SIG-M5 treated with dmso at 0.1 percent for 504 hours (cell line): Measurements from ENCODE around the gene ARMC5.
"Not testable (repeated sequence)": the region's sequence is repeated elsewhere in the genome, so short reads cannot be mapped to it uniquely, and the experiment has no call there.

Experiments used
- DNase-seq: peaks from one replicate; lab custom pipeline; 2025; ENCODE audit not compliant: unreplicated experiment; lab: John Stamatoyannopoulos, UW

ARMC5 gene, protein sequence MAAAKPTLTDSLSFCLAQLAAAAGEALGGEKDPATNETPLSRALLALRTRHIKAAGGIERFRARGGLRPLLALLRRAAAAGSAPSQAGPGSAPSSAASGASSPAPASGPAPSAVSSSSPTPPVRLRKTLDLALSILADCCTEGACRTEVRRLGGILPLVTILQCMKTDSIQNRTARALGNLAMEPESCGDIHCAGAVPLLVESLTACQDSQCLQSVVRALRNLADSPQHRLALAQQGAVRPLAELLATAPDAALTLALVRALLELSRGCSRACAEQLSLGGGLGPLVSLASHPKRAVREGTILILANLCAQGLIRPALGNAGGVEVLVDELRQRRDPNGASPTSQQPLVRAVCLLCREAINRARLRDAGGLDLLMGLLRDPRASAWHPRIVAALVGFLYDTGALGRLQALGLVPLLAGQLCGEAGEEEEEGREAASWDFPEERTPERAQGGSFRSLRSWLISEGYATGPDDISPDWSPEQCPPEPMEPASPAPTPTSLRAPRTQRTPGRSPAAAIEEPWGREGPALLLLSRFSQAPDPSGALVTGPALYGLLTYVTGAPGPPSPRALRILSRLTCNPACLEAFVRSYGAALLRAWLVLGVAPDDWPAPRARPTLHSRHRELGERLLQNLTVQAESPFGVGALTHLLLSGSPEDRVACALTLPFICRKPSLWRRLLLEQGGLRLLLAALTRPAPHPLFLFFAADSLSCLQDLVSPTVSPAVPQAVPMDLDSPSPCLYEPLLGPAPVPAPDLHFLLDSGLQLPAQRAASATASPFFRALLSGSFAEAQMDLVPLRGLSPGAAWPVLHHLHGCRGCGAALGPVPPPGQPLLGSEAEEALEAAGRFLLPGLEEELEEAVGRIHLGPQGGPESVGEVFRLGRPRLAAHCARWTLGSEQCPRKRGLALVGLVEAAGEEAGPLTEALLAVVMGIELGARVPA

DNA sequence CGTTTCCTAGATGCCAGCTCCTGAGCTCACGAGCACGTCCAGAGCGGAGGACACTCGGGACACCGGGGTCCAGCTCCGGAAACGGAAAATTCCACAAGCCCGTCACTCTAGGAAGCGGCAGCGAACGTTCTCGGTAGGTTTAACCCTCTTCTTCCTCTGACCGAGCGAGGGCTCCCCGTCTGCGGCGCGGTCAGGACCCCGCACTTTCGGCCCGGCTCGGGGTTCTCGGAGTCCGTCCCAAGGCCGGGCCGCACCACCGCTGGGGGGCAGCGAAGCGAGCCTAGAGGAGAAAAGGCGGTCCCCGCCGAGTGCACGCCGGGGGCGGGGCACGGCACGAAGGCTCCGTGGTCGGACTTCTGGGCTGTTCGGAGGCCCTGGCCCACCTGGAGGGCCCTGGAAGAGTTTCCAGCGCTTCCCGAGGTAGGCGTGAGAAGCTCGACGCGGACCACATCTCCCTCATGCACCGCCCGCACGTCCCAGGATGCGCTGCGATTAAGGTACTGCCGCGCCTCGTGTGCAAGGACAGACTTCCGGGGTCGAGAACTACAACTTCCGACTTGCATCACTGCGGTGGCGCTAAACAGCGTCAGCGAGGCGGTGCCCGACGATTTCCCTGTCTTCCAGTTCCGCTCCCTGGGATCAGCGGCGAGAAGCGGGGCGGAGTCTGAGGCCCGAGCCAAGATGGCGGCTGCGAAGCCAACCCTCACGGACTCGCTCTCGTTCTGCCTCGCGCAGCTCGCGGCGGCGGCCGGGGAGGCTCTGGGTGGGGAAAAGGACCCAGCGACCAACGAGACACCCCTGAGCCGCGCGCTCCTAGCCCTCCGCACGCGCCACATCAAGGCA is at the start of gene ARMC5:
TSS of gene ARMC5 (plus strand) at position 658 of the 843 bp plus-strand sequence. CDS start at position 682, 24 bp downstream.
- peak; percentile 97 for DNase-seq

DNA sequence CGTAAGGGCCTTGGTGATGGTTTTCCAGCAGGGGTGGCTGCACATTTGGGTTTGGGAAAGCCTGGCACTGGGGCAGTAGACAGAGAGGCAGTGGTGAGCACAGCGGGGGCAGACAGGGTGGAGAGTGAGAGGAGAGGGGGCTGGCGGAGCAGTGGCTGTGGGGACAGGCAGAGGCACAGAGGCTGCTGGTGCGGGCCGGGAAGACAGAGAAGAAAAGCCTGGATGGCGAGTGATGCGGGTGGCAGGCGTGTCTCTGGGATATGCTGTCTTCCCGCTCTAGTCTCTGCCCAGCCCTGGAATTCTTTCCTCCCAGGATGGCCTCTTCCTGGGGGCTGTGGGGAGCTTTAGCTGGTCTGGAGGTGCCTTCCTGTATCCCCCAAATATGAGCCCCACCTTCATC is 49.2 kb upstream of the ARMC5 start:
- DNase-seq, result no peak

DNA sequence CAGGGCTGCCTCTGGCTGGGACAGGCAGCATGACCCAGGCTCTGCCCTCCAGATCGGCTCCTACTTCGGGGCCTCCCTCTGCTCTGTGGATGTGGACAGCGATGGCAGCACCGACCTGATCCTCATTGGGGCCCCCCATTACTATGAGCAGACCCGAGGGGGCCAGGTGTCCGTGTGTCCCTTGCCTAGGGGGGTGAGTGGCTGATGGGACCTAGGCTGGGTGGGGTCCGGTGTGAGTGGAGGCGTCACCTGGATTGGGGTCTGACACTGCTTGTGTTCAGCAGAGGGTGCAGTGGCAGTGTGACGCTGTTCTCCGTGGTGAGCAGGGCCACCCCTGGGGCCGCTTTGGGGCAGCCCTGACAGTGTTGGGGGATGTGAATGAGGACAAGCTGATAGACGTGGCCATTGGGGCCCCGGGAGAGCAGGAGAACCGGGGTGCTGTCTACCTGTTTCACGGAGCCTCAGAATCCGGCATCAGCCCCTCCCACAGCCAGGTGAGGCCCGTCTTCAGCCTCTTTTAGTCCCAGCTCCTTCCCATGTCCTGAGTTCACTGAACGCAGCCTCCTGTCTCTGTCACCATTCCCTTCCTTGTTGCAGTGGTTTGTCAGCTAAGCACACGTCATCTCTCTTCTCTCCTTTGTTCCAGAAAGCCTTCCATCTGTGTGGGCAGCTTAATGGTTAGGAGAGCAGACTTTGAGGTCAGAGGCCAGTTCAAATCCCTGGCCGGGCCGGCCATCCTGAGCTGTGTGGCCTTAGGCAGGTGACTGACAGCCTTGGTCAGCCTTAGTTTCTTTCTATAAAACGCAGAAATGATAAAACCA is 48.1 kb upstream of the ARMC5 start:
- no peak for DNase-seq

DNA sequence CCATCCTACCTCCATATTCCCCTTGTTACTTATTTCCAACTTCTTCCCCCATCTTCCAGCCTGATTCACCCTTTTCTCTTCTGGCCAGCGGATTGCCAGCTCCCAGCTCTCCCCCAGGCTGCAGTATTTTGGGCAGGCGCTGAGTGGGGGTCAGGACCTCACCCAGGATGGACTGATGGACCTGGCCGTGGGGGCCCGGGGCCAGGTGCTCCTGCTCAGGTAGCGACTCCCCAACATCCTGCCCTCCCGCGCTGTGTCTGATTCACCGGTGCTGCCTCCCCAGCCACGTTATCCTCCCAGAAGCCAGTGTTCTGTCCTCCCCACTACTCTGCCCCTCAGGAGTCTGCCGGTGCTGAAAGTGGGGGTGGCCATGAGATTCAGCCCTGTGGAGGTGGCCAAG is 46.6 kb upstream of the ARMC5 start:
- DNase-seq, result no peak

DNA sequence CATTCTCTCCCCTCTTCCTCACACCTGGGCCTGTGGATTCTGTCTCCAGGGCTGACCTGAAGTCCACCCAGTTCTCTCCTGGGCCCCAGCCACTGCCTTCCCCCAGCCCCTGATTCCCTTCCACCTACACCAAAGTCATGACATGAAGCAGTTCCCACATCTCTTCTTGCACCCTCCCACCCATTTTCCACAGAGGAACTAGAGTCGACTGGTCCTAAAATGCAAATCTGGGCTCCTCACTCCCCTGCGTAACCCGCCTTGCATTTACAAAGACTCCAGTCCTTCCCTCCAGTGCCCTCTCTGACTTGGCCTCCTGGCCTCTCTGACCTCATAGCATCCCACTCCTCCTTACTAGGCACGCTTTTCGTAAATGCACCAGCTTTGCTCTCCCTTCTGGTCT is 45.9 kb upstream of the ARMC5 start:
- DNase-seq, result no peak

DNA sequence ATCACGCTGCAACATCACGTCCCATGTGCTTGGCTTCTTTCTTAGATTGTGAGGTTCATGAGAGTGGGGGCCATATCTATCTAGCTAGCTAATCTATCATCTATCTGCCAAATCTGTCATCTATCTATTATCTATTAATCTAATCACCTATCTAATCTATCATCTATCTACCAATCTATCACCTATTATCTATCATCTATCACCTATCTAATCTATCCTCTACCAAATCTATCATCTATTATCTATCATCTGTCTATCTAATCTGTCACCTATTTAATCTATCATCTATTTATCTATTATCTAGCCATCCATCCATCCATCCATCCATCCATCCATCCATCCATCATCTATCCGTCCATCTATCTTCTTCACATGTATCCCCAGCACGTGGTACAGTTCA is 45.4 kb upstream of the ARMC5 start:
- no peak for DNase-seq

DNA sequence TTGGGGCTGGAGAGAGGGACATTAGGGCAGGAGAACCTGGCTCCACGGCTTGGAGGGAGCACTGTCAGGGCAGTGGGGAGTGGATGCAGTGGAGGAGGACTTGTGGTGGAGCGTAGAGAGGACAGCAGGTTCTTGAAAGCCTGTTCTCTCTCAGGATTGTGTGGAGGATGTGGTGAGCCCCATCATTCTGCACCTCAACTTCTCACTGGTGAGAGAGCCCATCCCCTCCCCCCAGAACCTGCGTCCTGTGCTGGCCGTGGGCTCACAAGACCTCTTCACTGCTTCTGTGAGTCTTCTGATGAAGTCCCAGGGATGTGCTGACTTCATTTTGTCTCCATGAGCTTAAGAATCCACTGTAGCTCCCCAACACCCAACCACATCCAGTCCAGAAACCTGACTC is 44.6 kb upstream of the ARMC5 start:
- DNase-seq, result no peak

DNA sequence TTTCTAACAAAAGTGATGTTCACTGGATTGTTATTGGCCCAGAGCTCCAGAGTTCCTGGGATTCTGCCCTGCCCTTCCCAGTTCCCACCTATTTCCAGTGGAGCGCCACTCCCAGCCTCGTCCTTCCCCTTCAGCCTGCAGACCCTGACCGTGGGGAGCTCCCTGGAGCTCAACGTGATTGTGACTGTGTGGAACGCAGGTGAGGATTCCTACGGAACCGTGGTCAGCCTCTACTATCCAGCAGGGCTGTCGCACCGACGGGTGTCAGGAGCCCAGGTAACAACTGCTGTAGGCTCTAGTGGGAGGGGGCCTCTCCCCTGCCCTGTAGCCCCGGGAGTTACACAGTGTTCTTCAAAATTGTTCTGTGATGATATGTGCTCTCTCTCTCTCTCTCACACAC is 42.9 kb upstream of the ARMC5 start:
- no peak for DNase-seq

DNA sequence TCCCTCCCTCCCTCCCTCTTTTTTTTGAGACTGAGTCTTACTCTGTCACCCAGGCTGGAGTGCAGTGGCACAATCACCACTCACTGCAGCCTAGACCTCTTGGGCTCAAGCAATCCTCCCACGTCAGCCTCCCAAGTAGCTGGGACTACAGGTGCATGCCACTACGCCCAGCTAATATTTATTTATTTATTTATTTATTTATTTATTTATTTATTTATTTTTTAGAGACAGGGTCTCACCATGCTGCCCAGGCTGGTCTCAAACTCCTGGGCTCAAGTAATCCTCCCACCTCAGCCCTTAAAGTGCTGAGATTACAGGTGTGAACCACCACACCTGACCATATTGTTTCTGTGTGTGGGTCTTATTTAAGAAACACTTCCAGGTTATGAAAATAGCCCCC is 42.3 kb upstream of the ARMC5 start:
- not testable (repeated sequence) for DNase-seq

DNA sequence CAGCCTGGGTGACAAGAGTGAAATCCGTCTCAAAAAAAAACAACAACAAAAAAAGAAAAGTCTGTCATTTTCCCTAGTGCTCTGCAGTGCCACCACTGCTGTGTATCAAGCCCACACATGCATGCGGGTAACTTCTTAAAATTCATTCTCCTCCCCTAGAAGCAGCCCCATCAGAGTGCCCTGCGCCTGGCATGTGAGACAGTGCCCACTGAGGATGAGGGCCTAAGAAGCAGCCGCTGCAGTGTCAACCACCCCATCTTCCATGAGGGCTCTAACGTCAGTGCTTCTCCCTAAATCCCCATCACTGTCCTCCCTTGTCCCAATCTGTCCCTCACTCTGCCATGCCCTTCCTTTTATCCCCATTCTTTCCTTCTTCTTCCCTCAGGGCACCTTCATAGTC is 41.4 kb upstream of the ARMC5 start:
- DNase-seq, result no peak

DNA sequence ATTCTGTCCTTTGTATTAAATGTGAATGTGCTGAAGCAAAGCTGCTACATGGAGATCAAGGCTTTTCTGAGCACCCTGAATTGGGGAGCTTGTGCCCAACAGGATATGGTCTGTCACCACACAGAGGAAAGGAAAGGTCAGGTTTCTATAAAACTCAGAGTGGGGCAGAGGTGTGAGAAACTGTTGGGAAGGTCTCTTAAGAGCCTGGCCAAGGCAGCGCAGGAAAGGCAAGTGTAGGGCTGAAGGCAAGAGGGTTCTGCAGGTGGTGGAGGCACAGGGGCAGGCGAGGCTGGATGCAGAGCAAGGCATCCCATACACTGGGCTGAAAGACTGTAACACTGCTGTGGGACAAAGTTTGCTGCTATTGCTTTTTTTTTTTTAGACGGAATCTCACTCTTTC is 39.3 kb upstream of the ARMC5 start:
- DNase-seq, result no peak

DNA sequence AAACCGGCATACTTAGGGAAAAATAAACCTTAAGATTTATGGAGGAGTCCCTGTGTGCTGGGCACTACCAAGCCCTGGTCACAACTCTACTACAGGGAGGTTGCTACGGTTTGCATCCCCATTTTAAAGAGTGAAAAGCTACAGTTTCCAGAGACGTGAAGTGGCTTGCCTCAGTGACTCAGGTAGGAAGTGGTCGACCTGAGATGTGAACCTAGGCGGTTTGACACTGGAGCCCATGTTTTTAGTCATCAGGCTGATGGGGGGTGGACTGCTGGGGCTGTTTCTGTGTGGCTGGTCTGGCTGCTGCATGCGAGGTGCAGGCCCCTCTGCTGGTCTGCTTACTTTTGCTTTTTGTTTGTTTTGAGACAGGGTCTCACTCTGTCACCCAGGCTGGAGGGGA is 37.7 kb upstream of the ARMC5 start:
- DNase-seq, result no peak

DNA sequence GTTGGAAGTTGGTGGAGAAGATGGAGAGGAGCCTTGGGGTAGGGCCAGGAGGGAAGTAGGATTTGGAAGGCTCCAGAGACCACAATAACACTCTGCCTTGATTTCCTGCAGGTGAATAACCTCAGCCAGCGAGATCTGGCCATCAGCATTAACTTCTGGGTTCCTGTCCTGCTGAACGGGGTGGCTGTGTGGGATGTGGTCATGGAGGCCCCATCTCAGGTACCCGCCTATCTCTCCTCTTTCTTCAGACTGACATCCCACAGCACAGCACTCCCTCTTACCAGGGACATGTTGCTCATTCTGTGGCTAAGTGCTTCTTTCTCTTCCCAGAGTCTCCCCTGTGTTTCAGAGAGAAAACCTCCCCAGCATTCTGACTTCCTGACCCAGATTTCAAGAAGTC is 36.1 kb upstream of the ARMC5 start:
- DNase-seq, result no peak

DNA sequence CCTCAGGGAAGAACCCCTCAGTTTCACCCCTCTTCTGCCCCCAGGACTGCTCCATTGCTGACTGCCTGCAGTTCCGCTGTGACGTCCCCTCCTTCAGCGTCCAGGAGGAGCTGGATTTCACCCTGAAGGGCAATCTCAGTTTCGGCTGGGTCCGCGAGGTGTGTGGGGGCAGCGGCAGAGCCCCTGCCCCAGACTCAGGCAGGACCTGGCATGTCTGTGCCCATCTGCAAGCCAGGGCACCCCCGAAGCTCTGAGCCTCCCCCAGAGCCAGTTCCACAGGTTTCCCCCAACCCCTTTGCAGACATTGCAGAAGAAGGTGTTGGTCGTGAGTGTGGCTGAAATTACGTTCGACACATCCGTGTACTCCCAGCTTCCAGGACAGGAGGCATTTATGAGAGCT is 35.5 kb upstream of the ARMC5 start:
- DNase-seq, result no peak

DNA sequence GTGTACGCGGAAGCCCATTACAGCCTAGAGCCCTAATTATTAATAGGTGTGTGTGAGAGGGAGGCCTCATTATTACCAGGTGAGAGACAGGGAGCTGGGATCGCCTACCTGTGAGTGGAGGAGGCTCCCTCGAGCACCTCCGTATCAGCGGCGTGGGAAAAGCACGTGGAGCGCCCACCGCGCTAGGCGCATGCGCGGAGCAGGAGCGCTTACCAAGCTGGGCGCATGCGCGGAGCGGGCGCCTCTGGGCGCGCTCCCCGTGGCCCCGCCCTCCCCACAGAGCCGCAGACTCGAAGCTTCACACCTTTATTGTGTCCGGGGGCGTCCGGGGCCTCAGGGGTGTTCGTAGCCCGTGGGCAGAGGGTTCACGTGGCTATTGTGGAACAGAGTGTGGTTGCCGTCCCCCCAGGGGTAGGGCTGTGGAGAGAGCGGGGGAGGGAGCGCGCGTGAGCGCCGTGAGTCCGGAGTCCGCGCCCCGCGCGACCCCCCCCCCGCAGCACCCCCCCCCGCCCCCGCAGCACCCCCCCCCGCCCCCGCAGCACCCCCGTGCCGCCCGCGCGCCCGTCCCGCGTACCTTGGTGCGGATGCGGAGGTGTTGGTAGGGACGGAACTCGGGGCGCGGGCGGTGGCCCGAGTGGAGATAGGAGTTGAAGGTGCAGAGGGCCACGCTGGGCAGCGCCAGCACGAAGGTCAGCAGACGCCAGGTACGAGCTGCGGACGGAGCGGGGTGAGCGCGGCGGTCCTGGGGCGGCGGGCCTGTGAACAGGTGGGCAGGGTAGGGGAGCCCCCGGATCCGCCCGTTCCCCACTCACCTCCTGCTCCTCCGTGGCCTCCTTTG is 31.6 kb upstream of the ARMC5 start:
- DNase-seq, result no peak

DNA sequence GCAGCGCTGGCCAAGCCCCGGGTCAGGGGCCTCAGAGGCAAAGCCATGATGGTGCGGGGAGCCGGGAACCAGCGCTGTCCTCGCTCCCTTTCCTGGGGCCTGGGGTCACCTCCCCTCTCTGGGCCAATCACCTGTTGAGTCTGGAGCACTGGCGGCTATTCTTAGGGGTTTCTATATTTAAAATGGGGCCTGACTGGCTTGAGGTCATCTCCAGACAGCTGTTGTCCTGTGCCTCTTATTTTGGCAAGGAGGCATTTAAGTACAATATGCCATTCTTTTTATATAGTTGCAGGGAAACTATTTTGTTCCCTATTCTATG is 31.1 kb upstream of the ARMC5 start, which contains the start of gene COX6A2:
TSS of gene COX6A2 (minus strand) at position 82 of the 319 bp plus-strand sequence. CDS start at position 47, 35 bp downstream.
- DNase-seq, result no peak

DNA sequence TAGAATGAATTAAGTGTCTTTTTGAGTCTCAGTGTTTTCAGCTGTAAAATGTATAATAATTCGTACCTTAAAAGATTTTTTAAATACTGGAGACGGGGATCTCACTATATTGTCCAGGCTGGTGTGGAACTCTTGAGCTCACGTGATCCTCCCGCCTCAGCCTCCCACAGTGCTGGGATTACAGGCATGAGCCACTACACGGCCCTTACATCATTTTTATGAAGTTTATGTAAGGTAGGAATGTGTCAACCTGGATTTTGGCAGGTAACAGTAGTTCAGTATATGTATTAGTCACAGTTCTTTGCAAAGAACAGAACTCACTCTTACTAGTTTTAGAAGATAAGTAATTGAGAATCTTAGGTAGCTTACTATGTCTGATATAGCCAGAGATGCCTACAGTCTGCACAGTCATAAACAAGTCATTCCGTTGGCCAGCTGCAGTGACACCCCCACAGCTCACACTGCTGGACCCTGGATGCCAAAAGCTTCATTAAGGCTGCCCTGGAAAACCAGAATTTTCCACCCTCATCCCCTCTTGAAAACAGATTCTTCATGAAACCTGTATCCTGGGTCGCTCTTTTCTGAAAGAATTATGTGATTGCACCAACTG is 30.6 kb upstream of the ARMC5 start:
- no peak for DNase-seq

DNA sequence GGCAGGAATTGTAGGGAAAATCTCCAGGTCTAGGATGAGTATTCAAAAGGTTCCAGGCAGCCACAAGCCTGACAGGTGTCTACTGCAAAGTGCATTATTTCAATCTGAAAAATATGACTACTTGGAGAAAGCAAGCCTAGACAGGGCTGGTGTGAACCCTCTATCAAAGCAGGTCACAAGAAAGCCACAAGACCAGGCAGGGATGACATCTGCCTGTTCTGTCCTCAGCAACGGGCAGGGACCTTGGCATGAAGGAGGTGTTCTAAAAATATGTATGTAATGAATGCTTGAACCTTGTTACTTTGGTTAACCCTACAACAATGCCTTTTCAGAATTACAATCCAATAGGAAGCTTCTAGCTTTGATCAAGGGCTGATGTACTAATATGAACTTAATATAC is 30.0 kb upstream of the ARMC5 start:
- DNase-seq, result no peak

DNA sequence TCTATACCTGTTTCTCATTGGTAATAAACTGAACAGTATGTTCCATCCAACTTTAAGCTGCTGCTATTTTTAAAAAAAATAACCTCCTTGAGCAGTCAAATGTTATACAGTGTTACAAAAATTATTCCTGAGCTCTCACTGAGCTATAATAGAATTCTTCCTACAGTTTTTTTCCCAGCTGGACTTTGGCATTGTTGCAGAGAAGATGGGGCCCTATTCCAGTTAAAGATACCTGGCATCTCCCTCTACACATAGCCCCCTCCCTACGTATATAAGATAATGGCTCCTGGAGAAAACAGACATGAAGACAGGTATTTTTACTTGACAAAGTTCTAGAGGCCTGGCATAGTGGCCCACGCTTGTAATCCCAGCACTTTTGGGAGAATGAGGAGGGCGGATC is 29.5 kb upstream of the ARMC5 start:
- DNase-seq, result no peak
